CMK (cell line): Measurements from ENCODE around the gene RAB15.

ENCODE experiments used
- DNase-seq: peaks from one replicate; pipeline ENCODE4 v3.0.0-alpha.2; 2010; ENCODE audit warnings: low read depth

The RAB15 gene

GRCh38 chr14:64954491-64955240 is 17.5 kb downstream of the RAB15 start:
- no peak for DNase-seq

GRCh38 chr14:64953661-64954060 is 18.5 kb downstream of the RAB15 start:
- DNase-seq: no peak

GRCh38 chr14:64953310-64953654 is 18.9 kb downstream of the RAB15 start:
- no peak for DNase-seq

- no peak for DNase-seq
Measured at GRCh38 chr14:64952598-64953309, 19.4 kb downstream of the RAB15 start.

- DNase-seq: no peak
Measured at GRCh38 chr14:64951724-64952123, 20.4 kb downstream of the RAB15 start.

- no peak for DNase-seq
Measured at GRCh38 chr14:64951291-64951690, 20.8 kb downstream of the RAB15 start.

- DNase-seq: no peak
Measured at GRCh38 chr14:64950889-64951288, 21.2 kb downstream of the RAB15 start.

GRCh38 chr14:64948612-64949210 is 23.4 kb downstream of the RAB15 start:
- no peak for DNase-seq

GRCh38 chr14:64947710-64948611 is 24.2 kb downstream of the RAB15 start:
- no peak for DNase-seq

GRCh38 chr14:64946310-64947045 is 25.7 kb downstream of the RAB15 start:
- DNase-seq: no peak

GRCh38 chr14:64945431-64946178 is 26.5 kb downstream of the RAB15 start:
- DNase-seq: no peak

GRCh38 chr14:64944861-64945260 is 27.3 kb downstream of the RAB15 start:
- no peak for DNase-seq

GRCh38 chr14:64944041-64944440 is 28.1 kb downstream of the RAB15 start:
- DNase-seq: no peak

GRCh38 chr14:64943556-64943955 is 28.6 kb downstream of the RAB15 start:
- no peak for DNase-seq

GRCh38 chr14:64942531-64943111 is 29.5 kb downstream of the RAB15 start, which contains the start of gene GPX2:
GPX2 (minus strand) TSS chr14:64942745; CDS start chr14:64942726, 19 bp downstream.
- no peak for DNase-seq

- no peak for DNase-seq
Measured at GRCh38 chr14:64940336-64940910, 31.7 kb downstream of the RAB15 start.

GRCh38 chr14:64939817-64940190 is 32.3 kb downstream of the RAB15 start:
- DNase-seq: no peak

- DNase-seq: no peak
Measured at GRCh38 chr14:64938972-64939816, 32.9 kb downstream of the RAB15 start.

GRCh38 chr14:64937821-64938193 is 34.3 kb downstream of the RAB15 start:
- DNase-seq: no peak
